RCC 7860 (cell line): Measurements from ENCODE around the gene KLK14.

Experiments
- DNase-seq: peaks from one replicate; pipeline ENCODE4 v3.0.0-alpha.2; 2015; ENCODE audit warnings: low spot score
- FAIRE-seq: peaks from 2 replicates; lab custom pipeline; 2012; peaks lifted over from hg19 to GRCh38; lab: Jason Lieb, UNC

The KLK14 gene

DNA sequence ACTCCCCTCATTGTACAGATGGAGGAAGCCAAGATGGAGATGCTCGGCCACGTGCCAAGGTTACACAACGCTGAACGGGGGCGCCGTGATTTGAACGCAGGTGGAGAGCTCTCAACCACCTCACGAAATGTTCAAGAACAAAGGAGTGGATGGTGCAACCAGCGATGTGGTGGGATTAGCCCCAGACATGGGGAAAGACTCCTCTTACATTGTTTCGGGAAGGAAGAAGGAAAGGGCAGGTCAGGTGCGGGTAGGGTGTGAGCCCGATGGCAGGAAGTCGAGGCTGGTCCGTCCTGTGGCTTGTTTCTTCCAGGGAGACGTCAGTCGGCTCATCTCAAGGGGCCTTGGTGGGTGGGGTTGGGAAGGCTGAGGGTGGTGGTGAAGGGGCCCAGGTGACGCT is 7.1 kb upstream of the KLK14 start:
- DNase-seq (no peak), FAIRE-seq (no peak)

DNA sequence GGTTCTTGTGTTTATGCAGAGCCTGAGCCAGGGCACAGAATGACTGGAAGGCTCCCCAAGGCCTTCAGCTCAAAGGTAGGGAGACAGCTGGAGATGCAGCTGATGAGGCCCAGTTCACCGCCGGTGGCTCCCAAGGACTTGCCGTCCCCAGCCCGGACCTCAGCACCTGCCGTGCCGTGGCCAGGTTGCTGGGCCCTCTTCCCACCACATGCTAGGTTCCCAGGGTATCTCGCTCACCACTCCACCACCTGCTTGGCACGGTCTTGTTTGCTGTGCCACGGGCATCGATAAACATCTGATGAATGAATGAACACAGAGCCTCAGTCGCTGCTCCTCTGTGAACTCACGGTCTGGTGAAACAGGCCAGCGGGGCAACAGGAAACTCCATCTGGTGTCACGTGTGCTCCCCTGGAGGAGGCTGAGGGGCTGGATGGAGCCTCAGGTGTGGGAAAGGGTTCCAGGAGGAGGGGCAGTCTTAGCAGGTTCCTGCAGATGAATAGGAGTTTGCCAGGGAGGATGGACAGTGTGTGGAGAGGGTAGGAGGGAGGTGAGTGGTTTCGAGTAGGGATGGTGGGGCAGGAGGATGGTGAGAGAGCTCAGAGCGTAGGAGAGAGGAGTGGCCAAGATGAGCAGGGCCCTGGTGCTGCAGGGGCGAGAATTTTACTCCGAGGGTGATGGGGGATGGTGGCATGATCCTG is 3.6 kb upstream of the KLK14 start:
- no peak for DNase-seq
- FAIRE-seq, result no peak

DNA sequence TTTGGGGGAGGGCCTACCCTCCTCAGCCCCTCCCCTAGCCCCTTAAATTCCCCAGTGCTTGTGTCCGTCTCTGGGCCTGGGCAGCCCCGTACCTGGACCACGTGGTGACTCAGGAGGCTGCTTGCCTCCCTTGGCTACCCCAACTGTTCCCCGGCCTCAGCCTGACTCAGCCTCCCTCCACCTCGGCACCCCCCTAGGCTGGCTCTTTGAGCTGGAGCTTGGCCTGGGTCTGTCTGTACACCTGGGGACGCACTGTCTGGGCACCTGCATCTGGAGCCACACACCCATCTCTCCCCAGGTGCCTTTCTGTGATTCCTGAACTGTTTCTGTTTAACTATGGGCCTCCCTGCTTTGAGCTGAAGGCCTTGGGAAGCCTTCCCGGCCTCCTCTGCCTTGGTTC is 1.8 kb upstream of the KLK14 start:
- DNase-seq (no peak), FAIRE-seq (no peak)

- FAIRE-seq, result no peak
- DNase-seq, result no peak
Measured at GRCh38 chr19:51083783-51084182, 1.1 kb upstream of the KLK14 start.

- FAIRE-seq, result no peak
- DNase-seq, result no peak
Measured at GRCh38 chr19:51083181-51083580, 494 bp upstream of the KLK14 start.

- no peak for DNase-seq
- FAIRE-seq, result no peak
Measured at GRCh38 chr19:51081476-51081875, 1.2 kb downstream of the KLK14 start.

DNA sequence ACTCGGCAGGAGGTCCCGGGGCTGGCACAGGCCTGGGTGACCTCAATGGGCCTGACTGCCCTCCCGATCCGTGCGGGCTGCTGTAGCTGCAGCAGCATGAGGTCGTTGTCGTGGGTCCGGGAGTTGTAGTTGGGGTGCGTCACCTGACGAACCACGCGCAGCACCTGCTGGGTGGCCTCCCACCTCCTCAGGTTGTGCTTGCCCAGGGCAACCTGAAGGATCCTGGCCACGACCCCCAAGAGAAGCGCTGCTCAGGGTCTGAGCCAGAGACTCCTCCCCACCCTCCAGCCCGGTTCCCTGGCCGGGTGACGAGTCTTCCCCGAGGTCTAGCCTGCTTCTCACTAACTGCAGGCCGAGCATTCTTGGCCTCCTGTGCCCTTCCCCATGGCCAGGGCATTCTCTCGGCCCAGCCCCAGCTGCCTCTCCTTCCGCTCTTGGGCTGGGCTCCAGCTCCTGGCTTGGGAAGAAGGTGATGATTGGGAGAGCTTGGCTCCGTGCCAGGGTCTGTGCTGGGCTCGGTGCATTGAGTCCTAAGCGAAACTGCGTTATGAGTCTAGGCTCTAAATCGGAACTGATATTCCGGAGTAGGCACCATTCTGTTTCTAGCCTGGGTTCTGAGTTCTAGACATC is 3.1 kb downstream of the KLK14 start:
- FAIRE-seq, result no peak
- DNase-seq, result no peak

GRCh38 chr19:51078731-51079130 is 4.0 kb downstream of the KLK14 start:
- DNase-seq (no peak), FAIRE-seq (no peak)

DNA sequence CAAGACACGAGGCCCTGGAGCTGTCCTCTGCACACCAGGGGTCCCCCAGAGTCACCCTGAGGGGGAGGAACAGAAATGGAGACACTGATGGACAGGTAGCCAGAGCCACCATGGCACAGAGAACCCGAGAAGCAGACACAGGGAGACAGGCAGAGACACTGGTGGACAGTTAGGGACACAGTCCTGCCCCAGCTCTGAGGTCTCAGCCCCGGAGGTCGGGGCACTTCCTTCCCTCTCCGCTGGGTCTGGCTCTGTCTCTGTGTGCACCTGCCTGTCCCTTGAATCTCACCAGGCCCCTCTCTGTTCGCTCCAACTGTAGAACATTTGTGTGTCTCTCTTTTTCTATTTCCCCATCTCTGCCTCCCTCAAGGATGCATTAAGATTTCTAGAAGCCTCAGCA is 4.6 kb downstream of the KLK14 start:
- DNase-seq (no peak), FAIRE-seq (no peak)

DNA sequence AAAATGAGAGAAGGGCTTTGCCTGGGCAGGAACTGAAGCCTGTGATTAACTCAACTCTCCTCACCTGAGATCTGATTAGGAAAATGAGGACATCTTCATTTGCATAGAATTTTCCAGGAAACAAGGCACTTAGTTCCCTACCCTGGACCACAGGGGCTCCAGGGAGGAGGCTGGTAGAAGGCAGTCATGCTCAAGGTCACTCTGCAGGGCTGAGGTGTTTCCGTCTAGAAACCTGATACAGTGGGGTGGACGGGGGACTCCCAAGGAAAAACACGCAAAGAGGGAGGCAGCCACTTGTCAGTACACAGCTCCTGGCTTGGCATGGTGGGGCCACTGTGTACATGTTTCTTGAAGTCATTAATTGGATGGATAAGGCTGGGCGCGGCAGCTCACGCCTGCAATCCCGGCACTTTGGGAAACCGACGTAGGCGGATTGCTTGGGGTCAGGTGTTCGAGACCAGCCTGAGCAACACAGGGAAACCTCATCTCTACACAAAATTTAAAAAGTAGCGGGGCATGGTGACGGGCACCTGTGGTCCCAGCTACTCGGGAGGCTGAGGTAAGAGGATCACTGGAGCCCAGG is 6.0 kb downstream of the KLK14 start:
- FAIRE-seq (no peak), DNase-seq (no peak)

GRCh38 chr19:51075998-51076397 is 6.7 kb downstream of the KLK14 start:
- no peak for FAIRE-seq
- no peak for DNase-seq

GRCh38 chr19:51071095-51071405 is 11.6 kb downstream of the KLK14 start:
- no peak for FAIRE-seq

DNA sequence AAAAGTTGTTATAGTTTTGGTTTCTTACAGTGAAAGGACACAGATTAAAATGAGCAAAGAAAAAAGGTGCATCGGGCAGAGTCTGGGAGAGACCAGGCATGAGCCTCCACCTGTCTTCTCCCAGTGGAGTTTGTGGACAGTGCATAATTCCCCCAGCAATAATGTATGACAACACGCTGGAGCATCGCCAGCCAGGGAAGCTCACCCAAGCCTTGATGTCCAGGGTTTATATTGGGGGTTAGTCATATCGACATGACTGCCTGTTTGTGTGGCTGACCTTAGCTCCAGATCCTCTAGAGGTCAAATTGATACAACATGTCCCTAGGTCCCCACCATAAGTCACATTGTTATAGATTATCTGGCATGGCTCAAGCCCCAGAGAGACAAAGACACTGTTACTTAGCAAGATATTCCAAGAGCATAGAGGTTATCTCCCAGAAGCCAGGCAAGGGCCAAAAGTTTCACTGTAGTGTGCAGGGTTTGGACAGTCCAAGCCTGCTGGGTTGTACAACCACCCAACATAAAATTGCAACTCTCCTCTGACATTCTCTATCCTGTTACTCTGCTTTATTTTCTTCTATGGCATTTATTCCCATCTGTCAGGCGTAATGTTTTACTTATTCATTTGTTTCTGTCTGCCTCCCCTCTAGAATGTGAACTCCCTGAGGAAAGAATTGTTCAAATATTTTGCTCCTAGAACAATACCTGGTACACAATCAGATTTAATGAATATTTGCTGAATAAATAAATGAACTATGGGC is 12.2 kb downstream of the KLK14 start:
- no peak for FAIRE-seq
- no peak for DNase-seq

More at GRCh38 chr19:51071095-51071405, 11.6 kb downstream of the KLK14 start:
- DNase-seq, result no peak

GRCh38 chr19:51066393-51067186 is 16.1 kb downstream of the KLK14 start:
- FAIRE-seq (no peak), DNase-seq (no peak)

- FAIRE-seq, result no peak
Measured at GRCh38 chr19:51065221-51065960, 17.3 kb downstream of the KLK14 start.

GRCh38 chr19:51064534-51065220 is 18.0 kb downstream of the KLK14 start, which contains the start of gene KLK13:
Gene KLK13 (minus strand): TSS chr19:51065092. CDS start chr19:51065067, 25 bp downstream.
- FAIRE-seq (no peak), DNase-seq (no peak)

More at GRCh38 chr19:51065221-51065960, 17.3 kb downstream of the KLK14 start:
- no peak for DNase-seq

DNA sequence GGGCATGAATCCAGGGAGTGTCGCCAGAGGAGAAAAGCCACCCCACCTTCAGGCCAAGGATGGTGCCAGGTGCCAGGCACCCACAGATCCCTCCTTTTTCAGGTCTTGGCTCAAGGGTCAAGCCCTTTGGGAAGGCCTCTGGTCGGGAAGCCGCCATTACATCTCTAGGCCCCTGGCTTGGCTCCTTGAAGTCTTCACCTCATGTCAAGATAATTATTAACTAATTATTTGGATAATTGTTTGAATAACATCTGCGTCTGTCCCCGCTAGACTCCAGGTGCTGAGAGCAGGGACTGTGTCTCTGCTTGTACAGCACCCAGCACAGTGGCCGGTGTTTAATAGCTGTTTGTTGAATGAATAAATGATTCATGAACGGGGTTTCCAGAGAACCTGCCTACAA is 19.0 kb downstream of the KLK14 start:
- no peak for DNase-seq
- FAIRE-seq, result no peak

DNA sequence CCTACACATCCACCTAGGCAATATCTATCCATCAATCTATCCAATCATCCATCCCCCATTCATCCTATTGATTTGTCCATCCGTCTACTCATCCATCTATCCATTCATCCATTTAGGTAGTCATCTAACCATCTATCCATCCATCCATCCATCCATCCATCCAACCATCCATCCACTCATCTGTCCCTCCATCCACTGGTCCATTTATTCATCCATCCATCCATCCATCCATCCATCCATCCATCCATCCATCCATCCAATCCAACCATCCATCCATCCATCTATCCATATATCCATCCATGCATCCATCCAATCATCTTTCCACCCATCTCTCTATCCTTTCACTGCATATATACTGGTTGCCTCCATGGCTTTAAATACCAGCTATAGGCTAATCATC is 21.7 kb downstream of the KLK14 start:
- no peak for DNase-seq
- FAIRE-seq, result no peak

DNA sequence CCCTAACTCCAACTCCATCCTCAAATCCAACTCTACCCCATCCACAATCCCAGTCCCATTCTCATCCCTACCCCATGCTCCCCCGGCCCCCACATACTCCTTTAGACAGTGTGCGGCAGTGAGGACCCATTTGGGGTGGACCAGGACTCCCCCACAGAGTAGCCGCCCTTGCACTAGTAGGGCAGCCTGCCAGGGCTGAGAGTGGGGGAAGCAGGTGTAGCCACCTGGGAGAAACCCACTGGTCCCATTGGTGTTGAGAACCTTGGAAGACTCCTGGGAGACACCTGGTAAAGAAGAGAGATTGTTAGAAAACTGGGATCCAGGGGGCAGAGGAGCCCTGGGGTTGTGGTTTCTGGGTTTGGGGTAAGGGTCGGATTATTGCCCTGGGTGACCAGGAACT is 22.4 kb downstream of the KLK14 start:
- FAIRE-seq (no peak), DNase-seq (no peak)

DNA sequence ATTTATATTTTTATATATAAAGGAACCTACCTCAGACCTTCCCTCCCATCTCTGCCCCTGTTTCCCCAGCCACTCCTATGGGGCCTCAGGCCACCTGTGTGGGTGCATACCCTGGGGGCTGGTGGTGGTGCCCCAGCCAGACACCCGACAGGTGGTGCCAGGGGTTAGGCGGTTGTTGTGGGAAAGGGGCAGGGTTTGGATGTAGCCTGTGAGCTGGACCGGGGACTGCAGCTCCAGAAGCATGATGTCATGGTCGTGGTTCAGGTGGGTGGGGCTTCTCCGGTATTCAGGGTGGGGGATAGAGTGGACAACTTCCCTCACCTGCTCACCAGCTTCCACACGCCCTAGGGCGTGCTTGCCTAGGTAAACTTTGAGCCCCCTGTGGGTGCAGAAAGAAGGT is 23.0 kb downstream of the KLK14 start:
- DNase-seq, result no peak
- FAIRE-seq, result no peak
